Measurements from ENCODE around the gene APOE.

The APOE gene

GRCh38 chr19:44930088-44930487, 24.5 kb downstream of the APOE start (continued):
- TF ChIP-seq CSRNP3 (CRISPR knock-in tag; IDR thresholded peaks at IDR 0.05) = no peak
- no peak for TF ChIP-seq OSR1 (CRISPR knock-in tag; IDR thresholded peaks at IDR 0.05)
- no peak for TF ChIP-seq BACH2 (CRISPR knock-in tag; IDR thresholded peaks at IDR 0.05; ENCODE audit: borderline replicate concordance)
- TF ChIP-seq PPARA (CRISPR knock-in tag; IDR thresholded peaks at IDR 0.05; ENCODE audit: borderline replicate concordance) = no peak
- no peak for TF ChIP-seq GLIS3 (CRISPR knock-in tag; IDR thresholded peaks at IDR 0.05)
- no peak for TF ChIP-seq PATZ1 (CRISPR knock-in tag; IDR thresholded peaks at IDR 0.05; ENCODE audit: borderline replicate concordance)
- TF ChIP-seq RARB (CRISPR knock-in tag; IDR thresholded peaks at IDR 0.05) = no peak
- no peak for TF ChIP-seq POU6F1 (CRISPR knock-in tag; IDR thresholded peaks at IDR 0.05; ENCODE audit: borderline replicate concordance, low read depth)
- no peak for TF ChIP-seq CSDC2 (CRISPR knock-in tag; IDR thresholded peaks at IDR 0.05)

GRCh38 chr19:44931541-44931940, 25.9 kb downstream of the APOE start:
- ATAC-seq = no peak
- TF ChIP-seq ZFP3 (CRISPR knock-in tag; IDR thresholded peaks at IDR 0.05) = no peak
- TF ChIP-seq OSR1 (CRISPR knock-in tag; IDR thresholded peaks at IDR 0.05) = no peak
- TF ChIP-seq BACH2 (CRISPR knock-in tag; IDR thresholded peaks at IDR 0.05; ENCODE audit: borderline replicate concordance) = no peak
- TF ChIP-seq CREB5 (CRISPR knock-in tag; IDR thresholded peaks at IDR 0.05; ENCODE audit: low read depth) = no peak
- TF ChIP-seq SNAI2 (CRISPR knock-in tag; IDR thresholded peaks at IDR 0.05) = no peak
- no peak for TF ChIP-seq PPARA (CRISPR knock-in tag; IDR thresholded peaks at IDR 0.05; ENCODE audit: borderline replicate concordance)
- TF ChIP-seq ZNF565 (CRISPR knock-in tag; conservative IDR thresholded peaks at IDR 0.05; ENCODE audit: low read depth) = no peak
- no peak for TF ChIP-seq POU6F1 (CRISPR knock-in tag; IDR thresholded peaks at IDR 0.05; ENCODE audit: borderline replicate concordance, low read depth)
- no peak for TF ChIP-seq CSRNP3 (CRISPR knock-in tag; IDR thresholded peaks at IDR 0.05)
- no peak for TF ChIP-seq PATZ1 (CRISPR knock-in tag; IDR thresholded peaks at IDR 0.05; ENCODE audit: borderline replicate concordance)
- TF ChIP-seq GLIS3 (CRISPR knock-in tag; IDR thresholded peaks at IDR 0.05) = no peak
- TF ChIP-seq ZC3H10 (CRISPR knock-in tag; IDR thresholded peaks at IDR 0.05) = no peak
- no peak for TF ChIP-seq ZFP30 (CRISPR knock-in tag; IDR thresholded peaks at IDR 0.05)
- no peak for TF ChIP-seq RARB (CRISPR knock-in tag; IDR thresholded peaks at IDR 0.05)

GRCh38 chr19:44939668-44940067, 34.1 kb downstream of the APOE start:
- ATAC-seq = no peak
- no peak for TF ChIP-seq ZFP30 (CRISPR knock-in tag; IDR thresholded peaks at IDR 0.05)
- TF ChIP-seq ZNF70 (CRISPR knock-in tag; IDR thresholded peaks at IDR 0.05) = no peak
- no peak for TF ChIP-seq PATZ1 (CRISPR knock-in tag; IDR thresholded peaks at IDR 0.05; ENCODE audit: borderline replicate concordance)
- no peak for TF ChIP-seq ZC3H10 (CRISPR knock-in tag; IDR thresholded peaks at IDR 0.05)
- no peak for TF ChIP-seq CREB5 (CRISPR knock-in tag; IDR thresholded peaks at IDR 0.05; ENCODE audit: low read depth)
- no peak for TF ChIP-seq TSHZ2 (CRISPR knock-in tag; IDR thresholded peaks at IDR 0.05)
- no peak for TF ChIP-seq ESRRG (CRISPR knock-in tag; IDR thresholded peaks at IDR 0.05)
